GM12801 (cell line): Measurements from ENCODE around the gene TTC21A.

Experiments
- TF ChIP-seq, protein P1 (sequence below): IDR thresholded peaks from one replicate; pipeline ENCODE4 v1.5.1; 2011; ENCODE audit warnings: control low read depth; ENCODE audit not compliant: insufficient read length; ENCODE audit errors: extremely low read depth

TTC21A gene

DNA sequence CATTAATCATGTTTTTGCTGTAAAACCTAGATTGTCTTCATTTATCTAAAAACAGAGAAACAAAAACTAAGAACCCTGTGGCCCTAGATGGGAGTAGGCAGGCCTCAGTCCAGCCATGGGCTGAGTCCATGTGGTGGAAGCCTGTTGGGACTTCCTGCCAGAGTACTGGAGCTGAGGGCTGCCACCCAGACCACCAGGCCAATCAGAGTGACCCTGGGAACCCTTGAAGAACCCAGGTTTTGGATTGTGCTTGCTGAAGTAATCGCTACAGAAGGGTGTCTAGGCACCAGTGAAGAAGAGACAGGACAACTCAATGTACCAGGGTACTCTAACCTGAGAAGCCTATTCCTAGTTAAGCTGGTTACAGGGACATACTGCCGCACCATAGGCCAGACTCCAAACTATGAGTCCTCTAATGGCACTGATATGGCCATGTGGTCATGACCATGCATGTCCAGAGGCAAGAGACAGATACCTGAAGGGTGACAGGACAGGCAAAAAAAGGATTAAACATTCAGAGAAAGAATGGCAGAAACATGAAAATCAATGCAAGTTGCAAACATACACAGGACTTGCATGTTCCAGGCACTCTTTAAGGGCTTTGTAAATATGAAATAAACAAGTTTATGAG is 33.0 kb downstream of the TTC21A start:
- TF ChIP-seq, protein P1, sequence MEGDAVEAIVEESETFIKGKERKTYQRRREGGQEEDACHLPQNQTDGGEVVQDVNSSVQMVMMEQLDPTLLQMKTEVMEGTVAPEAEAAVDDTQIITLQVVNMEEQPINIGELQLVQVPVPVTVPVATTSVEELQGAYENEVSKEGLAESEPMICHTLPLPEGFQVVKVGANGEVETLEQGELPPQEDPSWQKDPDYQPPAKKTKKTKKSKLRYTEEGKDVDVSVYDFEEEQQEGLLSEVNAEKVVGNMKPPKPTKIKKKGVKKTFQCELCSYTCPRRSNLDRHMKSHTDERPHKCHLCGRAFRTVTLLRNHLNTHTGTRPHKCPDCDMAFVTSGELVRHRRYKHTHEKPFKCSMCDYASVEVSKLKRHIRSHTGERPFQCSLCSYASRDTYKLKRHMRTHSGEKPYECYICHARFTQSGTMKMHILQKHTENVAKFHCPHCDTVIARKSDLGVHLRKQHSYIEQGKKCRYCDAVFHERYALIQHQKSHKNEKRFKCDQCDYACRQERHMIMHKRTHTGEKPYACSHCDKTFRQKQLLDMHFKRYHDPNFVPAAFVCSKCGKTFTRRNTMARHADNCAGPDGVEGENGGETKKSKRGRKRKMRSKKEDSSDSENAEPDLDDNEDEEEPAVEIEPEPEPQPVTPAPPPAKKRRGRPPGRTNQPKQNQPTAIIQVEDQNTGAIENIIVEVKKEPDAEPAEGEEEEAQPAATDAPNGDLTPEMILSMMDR: no peak

DNA sequence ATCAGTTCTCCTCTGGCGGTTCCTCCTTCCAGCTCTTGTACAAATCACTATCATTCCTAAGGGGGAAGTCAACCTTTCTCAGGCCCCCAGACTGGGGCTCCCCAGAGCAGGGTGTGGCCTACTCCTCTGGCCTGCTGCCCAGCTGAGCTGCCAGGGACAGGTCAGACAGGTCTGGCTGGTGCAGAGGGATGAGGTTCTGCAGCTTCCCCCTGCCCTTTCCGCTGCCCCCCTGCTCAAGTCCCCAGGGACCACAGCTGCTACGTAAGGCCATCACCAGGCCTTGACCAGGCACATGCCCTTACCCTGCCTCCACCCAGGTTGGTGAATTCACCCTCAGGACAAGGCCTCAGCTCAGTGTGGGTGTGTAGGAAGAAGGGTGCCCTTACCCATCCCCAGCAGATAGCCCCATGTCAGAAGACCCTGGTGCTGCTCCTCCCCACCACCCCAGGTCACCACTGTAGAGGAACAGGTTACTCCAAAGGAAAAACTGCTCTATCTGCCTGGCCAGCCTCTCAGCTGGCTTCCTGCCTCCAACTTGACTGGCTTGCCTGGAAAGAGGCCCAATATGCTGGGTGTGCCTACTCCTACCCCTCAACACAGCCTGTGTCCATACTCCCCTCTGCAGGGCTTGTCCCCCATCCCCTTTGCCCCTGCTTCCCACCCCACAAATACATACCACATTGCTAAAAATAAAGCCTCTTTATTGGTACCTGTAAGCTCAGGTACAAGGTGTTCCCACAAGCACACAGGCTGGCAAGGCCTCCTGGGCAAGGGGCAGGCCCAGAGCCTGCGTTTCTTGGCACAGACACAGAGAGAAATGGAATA is 33.9 kb downstream of the TTC21A start:
- TF ChIP-seq, protein P1: no peak

DNA sequence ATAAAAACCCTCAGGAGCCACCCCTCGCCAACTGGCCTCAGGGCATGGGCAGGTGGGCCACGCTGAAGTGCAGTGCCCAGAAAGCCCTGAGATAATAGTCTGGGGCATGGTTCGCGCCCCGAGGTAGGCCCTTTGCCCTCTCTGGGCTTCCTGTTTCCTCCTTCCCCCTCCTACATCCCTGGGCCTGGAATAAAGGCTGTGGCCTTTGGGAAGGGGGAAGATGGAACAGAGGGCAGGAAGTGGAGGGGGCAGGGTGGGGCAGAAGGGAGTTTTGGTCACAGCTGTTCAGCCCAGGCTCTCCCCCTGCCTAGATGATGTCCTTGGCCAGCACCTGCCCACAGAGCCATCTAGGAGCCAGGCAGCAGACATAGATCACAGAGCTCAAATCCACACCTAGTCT is 34.6 kb downstream of the TTC21A start:
- TF ChIP-seq, protein P1: no peak

DNA sequence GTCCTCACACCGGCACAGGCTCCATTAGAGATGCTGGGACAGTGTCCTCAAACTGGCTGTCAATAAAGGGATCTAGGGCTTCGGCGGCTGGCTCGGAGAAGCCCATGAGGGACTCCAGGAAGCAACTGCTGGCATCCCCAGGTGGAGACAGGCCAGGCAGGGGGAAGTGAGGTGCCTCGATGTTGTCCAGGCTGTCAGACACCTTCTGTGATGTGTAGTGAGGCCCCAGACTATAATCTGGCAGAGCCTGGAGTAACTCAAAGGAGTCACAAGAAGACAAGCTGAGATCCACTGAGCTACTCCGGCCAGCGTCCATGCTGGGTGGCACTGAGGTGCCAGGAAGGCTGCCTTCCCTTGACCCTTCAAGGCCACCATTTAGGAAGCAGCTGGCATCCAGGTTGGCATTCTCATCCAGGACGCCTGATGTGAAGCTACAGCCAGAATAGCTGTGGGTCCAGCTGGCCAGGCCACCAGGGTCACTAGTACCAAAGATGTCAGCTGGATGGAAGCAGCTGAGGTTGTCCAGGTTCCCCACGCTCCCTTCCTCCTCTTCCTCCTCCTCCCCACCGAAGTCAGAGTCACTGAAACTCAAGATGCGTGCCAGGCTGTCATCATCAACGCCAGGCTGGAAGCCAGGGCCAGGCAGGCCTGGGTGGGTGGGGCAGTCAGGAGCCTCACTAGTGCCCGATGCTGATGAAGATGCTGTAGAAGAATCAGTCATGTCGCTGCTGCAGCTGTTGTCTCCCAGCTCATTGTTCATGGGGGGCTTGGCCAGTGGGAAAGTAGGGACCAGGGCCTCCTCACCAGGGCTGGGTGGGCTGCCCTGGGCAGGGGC is 35.8 kb downstream of the TTC21A start:
- TF ChIP-seq, protein P1: no peak

DNA sequence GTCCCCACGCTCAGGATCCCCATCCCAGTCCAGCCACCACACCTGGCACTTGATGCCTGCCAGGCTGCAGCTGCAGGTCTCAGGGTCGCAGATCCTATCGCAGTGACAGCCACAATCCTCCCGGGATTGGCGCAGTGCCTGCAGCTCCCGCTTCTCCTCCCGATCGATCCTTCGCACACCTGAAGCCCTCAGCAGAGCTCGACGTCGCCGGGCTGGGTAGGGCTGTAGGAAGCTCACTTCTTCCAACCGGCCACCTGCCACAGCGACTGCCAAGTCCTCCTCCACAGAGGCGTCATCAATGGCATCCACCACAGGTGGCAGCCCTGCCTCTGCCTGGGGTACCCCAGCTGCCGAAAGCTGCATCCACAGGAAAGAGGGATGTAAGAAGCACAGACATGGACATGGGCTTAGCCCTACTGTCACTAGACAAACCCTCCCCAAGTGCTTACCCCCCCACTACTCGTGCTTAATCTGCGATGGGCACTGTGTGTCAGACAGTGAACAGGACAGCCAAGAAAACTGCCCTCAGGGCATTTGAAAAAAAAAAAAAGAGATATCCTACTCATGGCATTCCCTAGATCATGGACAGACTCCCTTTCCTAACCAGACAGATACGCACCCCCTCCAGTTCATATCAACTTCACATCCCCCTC is 36.7 kb downstream of the TTC21A start:
- TF ChIP-seq, protein P1: no peak

DNA sequence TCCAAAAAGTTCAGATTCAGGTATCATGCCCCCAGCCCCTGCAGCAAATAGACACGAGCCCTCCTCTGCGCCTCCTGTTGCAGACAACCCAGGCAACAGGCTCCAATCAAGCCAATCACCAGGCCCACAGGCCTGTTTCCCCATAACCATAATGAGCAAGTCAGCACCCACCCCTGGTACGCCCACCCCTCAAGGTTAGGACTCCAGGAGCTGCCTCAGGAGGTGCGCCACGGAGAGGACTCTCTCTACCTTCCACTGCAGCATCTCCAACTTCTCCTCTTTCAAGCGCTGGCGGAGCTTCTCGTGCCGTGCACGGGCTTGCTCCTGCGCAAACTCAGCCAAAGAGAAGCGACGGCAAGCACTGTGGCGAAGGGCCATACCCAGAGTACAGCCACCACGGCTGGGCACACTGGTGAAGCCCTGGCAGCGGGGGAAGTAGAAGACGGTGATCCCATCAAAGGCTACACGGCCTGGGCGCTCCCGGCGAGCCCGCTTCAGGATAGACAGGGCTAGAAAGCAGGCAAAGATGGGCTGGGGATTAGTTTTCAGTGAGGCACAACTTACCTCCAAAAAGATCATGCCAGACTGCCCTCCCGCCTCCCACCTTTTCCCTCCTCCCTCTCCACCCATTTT is 37.4 kb downstream of the TTC21A start:
- TF ChIP-seq, protein P1: no peak

DNA sequence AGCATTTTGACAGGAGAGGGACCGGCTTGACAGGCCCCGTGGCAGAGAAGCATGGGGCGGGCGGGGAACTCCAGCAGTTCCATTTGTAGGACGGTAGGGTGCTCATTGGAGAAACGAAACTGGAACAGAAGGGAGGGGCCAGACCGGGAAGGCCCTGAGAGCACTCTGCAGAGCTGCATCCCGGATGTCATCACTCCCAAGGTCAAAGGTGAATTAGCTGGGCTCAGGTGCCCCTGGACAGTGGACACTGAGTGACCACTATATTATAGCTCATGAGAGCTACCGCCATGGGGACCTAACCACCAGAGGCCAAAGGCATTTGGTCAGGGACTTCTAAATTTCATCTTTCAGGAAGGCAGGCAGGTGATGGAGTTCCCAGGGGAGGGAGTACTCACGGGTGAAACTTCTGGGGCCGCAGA is 38.6 kb downstream of the TTC21A start:
- TF ChIP-seq, protein P1: no peak
